Stimulated activated CD8-positive, alpha-beta memory T cell treated with anti-CD3 and anti-CD28 coated beads, Interleukin-12 subunit alpha, Interleukin-12 subunit beta, amount 100 ng/mL, for 24 hours (primary cell): Measurements from ENCODE around the gene OR4F6.

Experiments
- DNase-seq: peaks from one replicate; pipeline ENCODE4 v3.0.0-alpha.2; 2020; ENCODE audit errors: extremely low read depth

The OR4F6 gene

GRCh38 chr15:101804941-101805340 lies 1.6 kb downstream of the OR4F6 start:
- no peak for DNase-seq

- no peak for DNase-seq
Observed at GRCh38 chr15:101805605-101806345, 2.5 kb downstream of the OR4F6 start.

GRCh38 chr15:101807345-101807945 lies 4.1 kb downstream of the OR4F6 start:
- no peak for DNase-seq

DNA sequence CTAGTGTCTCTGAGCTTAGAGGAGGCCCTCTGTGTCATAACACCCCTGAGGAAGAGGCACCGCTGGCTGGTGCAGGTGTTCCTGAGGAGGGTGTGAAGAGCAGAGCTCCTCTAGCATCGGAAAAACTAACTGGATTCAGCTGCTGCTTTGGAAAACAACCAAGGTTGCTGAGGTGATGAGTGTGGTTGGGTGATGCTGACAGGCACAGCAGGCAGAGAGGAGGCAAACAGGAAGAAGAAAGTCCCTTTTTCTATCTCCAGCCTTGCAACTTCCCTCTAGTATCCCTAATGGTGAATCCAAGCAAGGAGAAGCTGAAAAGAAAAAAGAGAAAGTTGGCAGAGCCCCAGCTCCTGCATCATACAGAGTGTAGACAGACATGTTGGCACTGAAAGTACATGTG lies 4.9 kb downstream of the OR4F6 start:
- no peak for DNase-seq

GRCh38 chr15:101810456-101810855 lies 7.1 kb downstream of the OR4F6 start:
- DNase-seq, result no peak

DNA sequence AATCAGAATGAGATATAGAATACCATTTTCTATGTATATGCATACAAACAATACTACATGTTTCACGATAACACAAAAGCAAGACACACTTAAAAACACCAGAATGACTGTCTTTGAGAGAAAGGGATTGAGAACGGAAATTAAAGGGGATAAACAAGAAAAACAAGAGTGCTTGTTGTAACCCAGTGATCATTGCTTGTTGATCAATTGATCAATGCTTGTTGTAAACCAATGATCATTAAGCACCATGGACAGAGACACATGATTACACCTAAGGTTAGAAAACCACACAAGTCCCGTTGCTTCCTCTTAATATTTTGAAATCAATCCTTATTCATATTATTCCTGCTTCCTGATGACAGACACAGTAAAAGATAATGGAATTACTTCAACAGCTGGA lies 7.6 kb downstream of the OR4F6 start:
- DNase-seq, result no peak

DNA sequence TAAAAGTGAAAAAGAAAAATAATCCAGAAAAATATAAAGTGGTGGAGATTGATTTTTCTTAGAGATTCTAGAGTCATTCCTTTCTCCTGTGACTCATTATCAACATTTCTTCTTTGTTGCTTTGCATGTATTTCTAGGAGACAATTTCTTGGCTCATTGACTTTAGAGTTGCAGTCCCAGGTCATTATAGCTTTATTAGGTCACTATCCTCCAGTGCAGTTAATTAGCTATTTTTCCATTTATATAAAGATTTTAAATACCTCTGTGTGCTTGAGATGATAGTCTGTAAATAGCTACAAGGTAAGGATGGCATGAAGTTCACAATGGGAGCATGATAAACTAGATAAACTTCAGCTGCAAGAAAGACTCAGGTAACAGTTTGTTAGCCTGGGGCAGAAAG lies 8.6 kb downstream of the OR4F6 start, which contains the start of gene OR4F15:
Gene OR4F15, plus strand, starts transcription at position 301 of the 400 bp plus-strand sequence. CDS start 5,985 bp downstream, outside the sequence.
- DNase-seq, result no peak

DNA sequence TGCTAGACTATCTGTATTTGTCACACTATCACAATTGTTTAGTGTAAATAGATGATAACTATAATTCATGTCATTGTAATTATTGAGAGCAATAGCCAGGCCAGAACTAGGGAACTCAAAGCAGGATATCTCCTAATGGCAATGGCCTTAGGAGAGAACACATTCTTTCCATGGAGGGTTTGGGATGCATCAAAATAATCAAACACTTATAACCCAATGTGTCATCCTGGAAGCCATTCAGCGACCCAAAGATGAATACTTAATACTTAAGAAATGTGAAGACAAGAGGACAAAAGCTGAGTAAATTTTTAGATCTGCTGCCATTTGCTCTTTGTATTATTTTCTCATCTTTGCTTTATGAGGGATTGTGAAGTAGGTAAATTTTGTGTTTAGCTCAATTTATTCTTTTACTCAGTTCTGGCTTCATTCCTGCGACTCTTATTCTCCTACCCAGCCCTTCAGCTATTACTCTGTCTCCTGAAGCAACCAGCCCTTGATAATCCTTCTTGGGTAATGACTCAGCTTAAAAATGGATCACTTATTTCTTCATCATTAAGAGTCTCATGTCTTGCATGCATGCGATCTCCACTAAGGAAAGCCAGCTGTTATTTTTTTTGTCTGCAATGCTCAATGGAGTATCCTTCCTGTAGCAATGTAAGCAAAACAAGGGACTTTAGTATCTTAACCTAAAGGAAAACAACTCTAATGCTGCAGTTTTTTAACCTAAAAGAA lies 10.7 kb downstream of the OR4F6 start:
- no peak for DNase-seq

DNA sequence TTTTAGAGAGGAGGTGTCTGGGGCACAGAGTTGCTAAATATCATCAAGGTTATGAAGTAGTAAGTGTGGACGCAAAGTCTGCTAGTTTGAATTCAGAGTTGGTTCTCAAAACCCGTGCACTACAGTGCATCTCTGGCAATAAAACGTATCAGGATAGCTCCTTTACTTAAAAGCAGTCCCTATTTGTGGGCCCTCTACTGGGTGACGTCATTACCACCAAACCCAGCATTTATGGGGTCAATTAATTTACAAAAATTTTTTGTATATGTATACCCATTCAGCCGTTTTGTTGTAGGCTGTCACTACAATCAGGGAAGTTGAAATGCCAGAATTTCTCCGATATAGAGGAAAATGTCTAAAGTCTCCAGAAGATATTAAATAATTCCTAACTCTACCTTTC lies 17.5 kb downstream of the OR4F6 start:
- DNase-seq, result no peak

- no peak for DNase-seq
Observed at GRCh38 chr15:101827257-101827656, 23.9 kb downstream of the OR4F6 start.

DNA sequence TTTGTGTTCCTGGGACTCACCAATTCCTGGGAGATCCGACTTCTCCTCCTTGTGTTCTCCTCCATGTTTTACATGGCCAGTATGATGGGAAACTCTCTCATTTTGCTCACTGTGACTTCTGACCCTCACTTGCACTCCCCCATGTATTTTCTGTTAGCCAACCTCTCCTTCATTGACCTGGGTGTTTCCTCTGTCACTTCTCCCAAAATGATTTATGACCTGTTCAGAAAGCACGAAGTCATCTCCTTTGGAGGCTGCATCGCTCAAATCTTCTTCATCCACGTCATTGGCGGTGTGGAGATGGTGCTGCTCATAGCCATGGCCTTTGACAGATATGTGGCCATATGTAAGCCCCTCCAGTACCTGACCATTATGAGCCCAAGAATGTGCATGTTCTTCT lies 25.5 kb downstream of the OR4F6 start:
- no peak for DNase-seq

GRCh38 chr15:101841656-101842055 lies 38.3 kb downstream of the OR4F6 start:
- no peak for DNase-seq

- no peak for DNase-seq
Observed at GRCh38 chr15:101844916-101845315, 41.6 kb downstream of the OR4F6 start.

DNA sequence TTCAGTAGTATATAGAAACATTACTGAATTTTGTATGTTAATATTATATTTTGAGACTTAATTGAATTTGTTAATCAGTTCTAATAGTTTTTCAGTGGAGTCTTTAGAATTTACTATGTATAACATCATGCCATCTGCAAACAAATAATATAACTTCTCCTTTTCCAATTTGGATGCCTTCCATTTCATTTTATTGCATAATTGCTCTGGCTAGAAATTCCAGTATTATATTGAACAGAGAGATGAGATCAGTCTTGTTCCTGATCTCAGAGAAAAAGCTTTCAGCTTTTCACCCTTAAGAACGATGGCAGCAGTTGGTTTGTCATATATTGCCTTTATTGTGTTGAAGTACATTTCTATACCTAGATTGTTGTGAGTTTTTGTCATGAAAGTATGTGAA lies 49.0 kb downstream of the OR4F6 start:
- DNase-seq, result no peak
